Gastroesophageal sphincter (tissue), 3 donors: ENCODE measurements around the gene TNS3.

Experiments
- EP300 ChIP-seq: sonication (generic); formaldehyde crosslinking; IDR thresholded peaks from one replicate; pipeline ENCODE4 v1.6.1; 2017; ENCODE audit warnings: antibody characterized with exemption, mild to moderate bottlenecking
- POLR2A ChIP-seq, 2 donors: fragments of 450-650 bp; IDR thresholded peaks; one replicate each; pipeline ENCODE4 v1.6.1; 2017; ENCODE audit warnings: antibody characterized with exemption in 2 of 2, mild to moderate bottlenecking in 2 of 2, moderate library complexity in 1 of 2
- POLR2AphosphoS5 ChIP-seq: sonication (generic); formaldehyde crosslinking; IDR thresholded peaks from one replicate; pipeline ENCODE4 v1.6.1; 2017; ENCODE audit warnings: antibody characterized with exemption
- TF ChIP-seq, protein P1 (sequence below), 4 experiments: fragments of 200-600 bp in 2 of 4; fragments of 450-650 bp in 2 of 4; sonication (generic) in 1 of 4; IDR thresholded peaks; one replicate each; pipeline ENCODE4 v1.5.1; 2017 to 2019; ENCODE audit warnings: antibody characterized with exemption in 4 of 4, mild to moderate bottlenecking in 2 of 4, moderate library complexity in 2 of 4

GRCh38 chr7:47375121-47375938 is 206.6 kb downstream of the TNS3 start:
- TF ChIP-seq, protein P1, sequence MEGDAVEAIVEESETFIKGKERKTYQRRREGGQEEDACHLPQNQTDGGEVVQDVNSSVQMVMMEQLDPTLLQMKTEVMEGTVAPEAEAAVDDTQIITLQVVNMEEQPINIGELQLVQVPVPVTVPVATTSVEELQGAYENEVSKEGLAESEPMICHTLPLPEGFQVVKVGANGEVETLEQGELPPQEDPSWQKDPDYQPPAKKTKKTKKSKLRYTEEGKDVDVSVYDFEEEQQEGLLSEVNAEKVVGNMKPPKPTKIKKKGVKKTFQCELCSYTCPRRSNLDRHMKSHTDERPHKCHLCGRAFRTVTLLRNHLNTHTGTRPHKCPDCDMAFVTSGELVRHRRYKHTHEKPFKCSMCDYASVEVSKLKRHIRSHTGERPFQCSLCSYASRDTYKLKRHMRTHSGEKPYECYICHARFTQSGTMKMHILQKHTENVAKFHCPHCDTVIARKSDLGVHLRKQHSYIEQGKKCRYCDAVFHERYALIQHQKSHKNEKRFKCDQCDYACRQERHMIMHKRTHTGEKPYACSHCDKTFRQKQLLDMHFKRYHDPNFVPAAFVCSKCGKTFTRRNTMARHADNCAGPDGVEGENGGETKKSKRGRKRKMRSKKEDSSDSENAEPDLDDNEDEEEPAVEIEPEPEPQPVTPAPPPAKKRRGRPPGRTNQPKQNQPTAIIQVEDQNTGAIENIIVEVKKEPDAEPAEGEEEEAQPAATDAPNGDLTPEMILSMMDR (IDR thresholded peaks at IDR 0.05): no peak
- TF ChIP-seq POLR2A (IDR thresholded peaks at IDR 0.05) (no peak), EP300 (no peak), POLR2AphosphoS5 (no peak)
